GM18498 (cell line): Measurements from ENCODE around the gene FGF22.
"Not testable (repeated sequence)": the region's sequence is repeated elsewhere in the genome, so short reads cannot be mapped to it uniquely, and the experiment has no call there.

ENCODE experiments used
- ATAC-seq: cut with Tn5 transposase; IDR thresholded peaks from one replicate; pipeline ENCODE4 v1.9.1; 2021; ENCODE audit warnings: mild to moderate bottlenecking, moderate library complexity; ENCODE audit not compliant: unreplicated experiment

The FGF22 gene

GRCh38 chr19:657611-658010 lies 17.9 kb downstream of the FGF22 start:
- no peak for ATAC-seq

- ATAC-seq: no peak
These were observed 18.6 kb downstream of the FGF22 start for GRCh38 chr19:658059-658839.

GRCh38 chr19:658916-659839 lies 19.5 kb downstream of the FGF22 start:
- no peak for ATAC-seq

- ATAC-seq: peak; percentile 0
These were observed 21.2 kb downstream of the FGF22 start for GRCh38 chr19:660793-661426.

- peak; percentile 25 for ATAC-seq
These were observed 21.9 kb downstream of the FGF22 start for GRCh38 chr19:661427-662196.

- ATAC-seq: peak; percentile 24
These were observed 22.7 kb downstream of the FGF22 start for GRCh38 chr19:662207-662961.

GRCh38 chr19:662962-663681 lies 23.4 kb downstream of the FGF22 start, which contains the start of gene RNF126:
Gene RNF126 (minus strand): TSS chr19:663214. CDS start chr19:663121, 93 bp downstream.
- ATAC-seq: peak; percentile 65

- no peak for ATAC-seq
These were observed 24.0 kb downstream of the FGF22 start for GRCh38 chr19:663682-664117.

GRCh38 chr19:664913-665443 lies 25.3 kb downstream of the FGF22 start:
- no peak for ATAC-seq

GRCh38 chr19:666985-667573 lies 27.4 kb downstream of the FGF22 start:
- not testable (repeated sequence) for ATAC-seq

- ATAC-seq: not testable (repeated sequence)
These were observed 29.2 kb downstream of the FGF22 start for GRCh38 chr19:668675-669434.

- no peak for ATAC-seq
These were observed 31.0 kb downstream of the FGF22 start for GRCh38 chr19:670609-671075.

GRCh38 chr19:674282-675151 lies 34.8 kb downstream of the FGF22 start:
- no peak for ATAC-seq

- ATAC-seq: no peak
These were observed 36.3 kb downstream of the FGF22 start for GRCh38 chr19:676007-676338.

- ATAC-seq: no peak
These were observed 36.8 kb downstream of the FGF22 start, which contains the start of gene FSTL3 for GRCh38 chr19:676339-677105. Gene FSTL3 (plus strand): TSS chr19:676392. CDS start chr19:676424, 32 bp downstream.

GRCh38 chr19:677201-677600 lies 37.5 kb downstream of the FGF22 start:
- ATAC-seq: no peak
